B cell (primary cell): ENCODE measurements around the gene DACH1.

Experiments used
- EZH2 ChIP-seq: IDR thresholded peaks from 2 replicates; pipeline ENCODE4 v1.6.1; 2012; ENCODE audit warnings: borderline replicate concordance, low read depth, mild to moderate bottlenecking, moderate library complexity, low read length; ENCODE audit not compliant: insufficient read depth, poor library complexity, severe bottlenecking
- TF ChIP-seq, protein P1 (sequence below): fragments of 200-600 bp; IDR thresholded peaks from one replicate; pipeline ENCODE4 v1.8.0; 2022; ENCODE audit warnings: antibody characterized with exemption, mild to moderate bottlenecking

- TF ChIP-seq, protein P1, sequence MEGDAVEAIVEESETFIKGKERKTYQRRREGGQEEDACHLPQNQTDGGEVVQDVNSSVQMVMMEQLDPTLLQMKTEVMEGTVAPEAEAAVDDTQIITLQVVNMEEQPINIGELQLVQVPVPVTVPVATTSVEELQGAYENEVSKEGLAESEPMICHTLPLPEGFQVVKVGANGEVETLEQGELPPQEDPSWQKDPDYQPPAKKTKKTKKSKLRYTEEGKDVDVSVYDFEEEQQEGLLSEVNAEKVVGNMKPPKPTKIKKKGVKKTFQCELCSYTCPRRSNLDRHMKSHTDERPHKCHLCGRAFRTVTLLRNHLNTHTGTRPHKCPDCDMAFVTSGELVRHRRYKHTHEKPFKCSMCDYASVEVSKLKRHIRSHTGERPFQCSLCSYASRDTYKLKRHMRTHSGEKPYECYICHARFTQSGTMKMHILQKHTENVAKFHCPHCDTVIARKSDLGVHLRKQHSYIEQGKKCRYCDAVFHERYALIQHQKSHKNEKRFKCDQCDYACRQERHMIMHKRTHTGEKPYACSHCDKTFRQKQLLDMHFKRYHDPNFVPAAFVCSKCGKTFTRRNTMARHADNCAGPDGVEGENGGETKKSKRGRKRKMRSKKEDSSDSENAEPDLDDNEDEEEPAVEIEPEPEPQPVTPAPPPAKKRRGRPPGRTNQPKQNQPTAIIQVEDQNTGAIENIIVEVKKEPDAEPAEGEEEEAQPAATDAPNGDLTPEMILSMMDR, result no peak
- TF ChIP-seq EZH2, result no peak
Measured at GRCh38 chr13:71430681-71431080, 436.3 kb downstream of the DACH1 start.
